Osteoblast (primary cell): ENCODE data around the gene MTMR2. TPM values are rescaled to one million over a fixed set of nuclear protein-coding genes. Genes with fewer than 3 reads are reported as not detected.

Experiments used
- DNase-seq: peaks from one replicate; pipeline ENCODE4 v3.0.0; 2011; ENCODE audit warnings: low spot score, mixed read lengths; ENCODE audit not compliant: insufficient read length; ENCODE audit errors: missing footprints
- H2AFZ ChIP-seq: 2 replicates; pipeline ENCODE4 v1.6.0; 2011; ENCODE audit warnings: mild to moderate bottlenecking, low read length
- H3K27ac ChIP-seq: 2 replicates; pipeline ENCODE4 v1.5.1; 2011; ENCODE audit warnings: mild to moderate bottlenecking, low read depth, low read length, moderate library complexity
- H3K27me3 ChIP-seq: 2 replicates; pipeline ENCODE4 v1.6.0; 2012; ENCODE audit warnings: mild to moderate bottlenecking, control low read depth, inconsistent platforms, low read length, moderate library complexity; ENCODE audit not compliant: insufficient read depth
- H3K36me3 ChIP-seq: 2 replicates; pipeline ENCODE4 v1.5.1; 2011; ENCODE audit warnings: mild to moderate bottlenecking, low read length, control low read depth, moderate library complexity; ENCODE audit not compliant: insufficient read depth
- H3K4me1 ChIP-seq: 2 replicates; pipeline ENCODE4 v1.5.1; 2011; ENCODE audit warnings: mild to moderate bottlenecking, low read length, control low read depth, moderate library complexity; ENCODE audit not compliant: insufficient read depth
- H3K4me2 ChIP-seq: 2 replicates; pipeline ENCODE4 v1.6.0; 2011; ENCODE audit warnings: mild to moderate bottlenecking, low read length; ENCODE audit not compliant: insufficient read depth
- H3K4me3 ChIP-seq: fragments of 200-600 bp; sonication (generic); 3 replicates; pipeline ENCODE4 v1.5.1; 2012; ENCODE audit warnings: mild to moderate bottlenecking, low read length, inconsistent platforms; ENCODE audit not compliant: insufficient read depth
- H3K79me2 ChIP-seq: 2 replicates; pipeline ENCODE4 v1.6.0; 2012; ENCODE audit warnings: mild to moderate bottlenecking, low read length, control low read depth, inconsistent platforms; ENCODE audit not compliant: insufficient read depth
- H3K9me3 ChIP-seq: 2 replicates; pipeline ENCODE4 v1.5.1; 2011; ENCODE audit warnings: low read depth, low read length, control low read depth
- H4K20me1 ChIP-seq: 2 replicates; pipeline ENCODE4 v1.6.0; 2012; ENCODE audit warnings: mild to moderate bottlenecking, low read length, control low read depth; ENCODE audit not compliant: insufficient read depth
- total RNA-seq: library from RNA; depleted of rRNA; stranded (reverse); fragments of >200 nt; gene quantifications from 2 replicates; pipeline ENCODE4 v1.2.3, GENCODE V29; 2012
- TF ChIP-seq, protein P1 (sequence below): IDR thresholded peaks from 2 replicates; pipeline ENCODE4 v1.5.1; 2011; ENCODE audit warnings: mild to moderate bottlenecking, low read depth, low read length, moderate library complexity; ENCODE audit errors: extremely low read depth

MTMR2 gene
- total RNA-seq, 1 donor, result 44.9 TPM

DNA sequence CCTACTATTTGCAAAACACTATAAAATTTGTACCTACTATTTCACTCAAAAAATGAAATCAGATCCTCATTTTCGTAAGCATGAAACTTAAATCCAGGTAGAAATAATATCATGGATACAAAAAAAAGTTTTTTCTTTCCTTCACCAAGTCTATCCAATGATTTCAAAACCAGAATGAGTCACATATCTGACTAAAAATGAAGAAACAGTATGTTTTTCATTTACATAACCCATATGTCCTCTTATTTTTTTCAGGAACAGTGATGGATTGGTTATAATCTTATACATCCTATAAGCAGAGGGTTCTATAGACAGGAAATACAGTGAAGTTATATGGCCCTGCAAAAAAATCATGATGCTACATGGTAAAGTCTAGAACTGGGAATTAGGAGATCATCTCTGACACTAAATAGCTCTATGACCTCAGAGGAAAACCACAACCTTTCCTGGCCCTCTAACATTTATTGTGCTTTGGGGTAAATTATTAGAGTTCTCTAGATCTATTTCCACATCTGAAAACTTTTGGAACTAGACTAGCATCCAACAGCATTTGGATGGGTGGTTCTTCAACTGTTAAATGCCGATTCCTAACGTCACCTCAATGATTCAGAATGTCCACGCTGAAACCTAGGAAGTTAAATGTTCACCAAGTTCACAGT lies 10.9 kb downstream of the MTMR2 start:
- Histone ChIP-seq H3K4me1 (peaks cover 46% of the 10 kb centered on the region), H3K27me3 (no peaks in the 10 kb centered on the region), H3K27ac (peak overlapping the region; percentile 92), H3K4me3 (peak overlapping the region; percentile 45), H3K4me2 (peak overlapping the region; percentile 63), H4K20me1 (peaks cover 3% of the 10 kb centered on the region), H2AFZ (no peak overlapping the region), H3K9me3 (no peaks in the 10 kb centered on the region), H3K79me2 (peaks cover 77% of the 10 kb centered on the region), H3K36me3 (no peaks in the 10 kb centered on the region)
- no peak for DNase-seq
- TF ChIP-seq, protein P1, sequence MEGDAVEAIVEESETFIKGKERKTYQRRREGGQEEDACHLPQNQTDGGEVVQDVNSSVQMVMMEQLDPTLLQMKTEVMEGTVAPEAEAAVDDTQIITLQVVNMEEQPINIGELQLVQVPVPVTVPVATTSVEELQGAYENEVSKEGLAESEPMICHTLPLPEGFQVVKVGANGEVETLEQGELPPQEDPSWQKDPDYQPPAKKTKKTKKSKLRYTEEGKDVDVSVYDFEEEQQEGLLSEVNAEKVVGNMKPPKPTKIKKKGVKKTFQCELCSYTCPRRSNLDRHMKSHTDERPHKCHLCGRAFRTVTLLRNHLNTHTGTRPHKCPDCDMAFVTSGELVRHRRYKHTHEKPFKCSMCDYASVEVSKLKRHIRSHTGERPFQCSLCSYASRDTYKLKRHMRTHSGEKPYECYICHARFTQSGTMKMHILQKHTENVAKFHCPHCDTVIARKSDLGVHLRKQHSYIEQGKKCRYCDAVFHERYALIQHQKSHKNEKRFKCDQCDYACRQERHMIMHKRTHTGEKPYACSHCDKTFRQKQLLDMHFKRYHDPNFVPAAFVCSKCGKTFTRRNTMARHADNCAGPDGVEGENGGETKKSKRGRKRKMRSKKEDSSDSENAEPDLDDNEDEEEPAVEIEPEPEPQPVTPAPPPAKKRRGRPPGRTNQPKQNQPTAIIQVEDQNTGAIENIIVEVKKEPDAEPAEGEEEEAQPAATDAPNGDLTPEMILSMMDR, result no peak

DNA sequence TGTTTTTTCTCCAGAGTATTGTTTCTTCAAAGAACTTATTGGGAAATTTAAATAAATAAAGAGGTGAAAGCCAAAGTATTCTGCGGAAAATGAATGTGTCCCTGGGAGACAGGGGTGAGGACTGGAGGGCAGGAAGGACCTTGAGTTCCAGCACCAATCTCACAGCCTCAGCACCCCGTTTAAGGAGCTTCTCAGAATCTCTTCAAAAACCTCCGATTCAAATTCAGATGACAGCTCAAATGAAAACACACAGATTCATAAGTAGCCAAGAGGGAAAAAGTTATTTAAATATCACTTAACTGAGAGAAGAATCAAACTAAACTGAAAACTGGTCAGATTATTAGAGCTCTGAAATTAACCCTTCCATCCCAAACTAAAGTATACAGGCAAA lies 12.5 kb downstream of the MTMR2 start:
- Histone ChIP-seq H4K20me1 (peaks cover 3% of the 10 kb centered on the region), H3K4me2 (no peak overlapping the region), H3K36me3 (no peaks in the 10 kb centered on the region), H2AFZ (no peak overlapping the region), H3K9me3 (no peaks in the 10 kb centered on the region), H3K4me1 (peaks cover 46% of the 10 kb centered on the region), H3K79me2 (peaks cover 78% of the 10 kb centered on the region), H3K27me3 (no peaks in the 10 kb centered on the region), H3K4me3 (no peak overlapping the region), H3K27ac (no peak overlapping the region)
- no peak for DNase-seq
- TF ChIP-seq, protein P1, result no peak

DNA sequence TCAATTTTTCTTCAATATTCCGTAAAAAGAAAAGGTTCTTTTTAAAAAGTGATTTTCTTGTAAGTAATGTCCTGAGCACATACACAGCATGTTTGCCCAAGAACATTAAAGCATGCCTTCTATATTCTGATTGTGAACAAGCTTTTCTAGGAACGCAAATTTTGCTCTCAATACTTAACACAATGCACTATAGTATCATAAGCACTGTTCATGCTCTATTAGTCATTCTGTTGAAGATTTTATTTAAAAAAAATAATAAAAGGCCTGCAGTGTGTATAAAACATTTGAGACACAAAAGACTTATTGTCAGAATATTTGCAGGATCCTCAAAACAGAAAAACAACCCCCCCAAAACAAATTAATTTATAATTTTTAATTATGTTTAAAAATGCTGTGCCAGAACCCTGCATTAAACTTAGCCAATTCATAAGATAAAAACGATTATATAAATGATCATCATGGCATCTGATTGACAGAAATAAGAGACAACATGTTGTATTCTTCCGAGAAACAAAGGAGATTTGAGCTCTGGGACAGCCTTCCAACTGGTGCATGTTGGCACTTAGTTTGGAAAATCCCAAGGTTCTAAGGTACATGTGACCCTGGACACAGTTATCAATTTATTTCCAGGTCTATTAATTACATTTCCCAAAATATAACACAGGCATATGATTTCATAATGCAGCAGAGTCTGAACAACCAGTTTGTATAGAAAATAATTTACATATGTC lies 13.1 kb downstream of the MTMR2 start:
- Histone ChIP-seq H4K20me1 (peaks cover 3% of the 10 kb centered on the region), H3K36me3 (no peaks in the 10 kb centered on the region), H3K79me2 (peaks cover 78% of the 10 kb centered on the region), H3K4me2 (no peak overlapping the region), H3K4me3 (no peak overlapping the region), H3K9me3 (no peaks in the 10 kb centered on the region), H3K27ac (no peak overlapping the region), H2AFZ (no peak overlapping the region), H3K27me3 (no peaks in the 10 kb centered on the region), H3K4me1 (peaks cover 40% of the 10 kb centered on the region)
- TF ChIP-seq, protein P1, result no peak
- no peak for DNase-seq

DNA sequence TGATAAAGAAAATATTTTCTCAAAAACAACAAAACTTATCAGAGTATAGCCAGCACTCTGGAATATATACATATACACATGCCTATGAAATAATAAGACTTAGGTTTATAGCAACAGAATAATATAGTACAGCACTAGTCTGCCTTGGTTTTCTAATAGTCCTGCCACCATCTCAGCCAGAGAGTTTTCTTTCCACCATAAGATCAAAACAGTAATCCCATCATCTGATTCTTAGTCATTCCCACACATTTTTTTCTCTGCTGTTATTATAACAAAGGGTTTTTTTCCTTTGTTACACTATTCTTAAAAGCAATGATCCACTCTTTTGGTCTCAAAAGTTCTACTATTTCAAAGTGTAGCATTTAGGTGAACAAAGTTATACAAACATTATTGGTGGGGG lies 15.1 kb downstream of the MTMR2 start:
- Histone ChIP-seq H2AFZ (no peak overlapping the region), H3K27ac (peak overlapping the region; percentile 74), H3K4me1 (peaks cover 21% of the 10 kb centered on the region), H3K9me3 (no peaks in the 10 kb centered on the region), H3K4me2 (no peak overlapping the region), H3K4me3 (no peak overlapping the region), H3K27me3 (no peaks in the 10 kb centered on the region), H3K36me3 (no peaks in the 10 kb centered on the region), H4K20me1 (no peaks in the 10 kb centered on the region), H3K79me2 (peaks cover 82% of the 10 kb centered on the region)
- DNase-seq, result peak; percentile 66
- TF ChIP-seq, protein P1, result no peak
